GM19438 (cell line): ENCODE measurements around the gene JUNB.

ENCODE experiments used
- ATAC-seq: cut with Tn5 transposase; IDR thresholded peaks from one replicate; pipeline ENCODE4 v1.9.1; 2021; ENCODE audit warnings: low read depth; ENCODE audit not compliant: unreplicated experiment

JUNB gene

GRCh38 chr19:12840091-12841079, 49.1 kb downstream of the JUNB start:
- no peak for ATAC-seq

DNA sequence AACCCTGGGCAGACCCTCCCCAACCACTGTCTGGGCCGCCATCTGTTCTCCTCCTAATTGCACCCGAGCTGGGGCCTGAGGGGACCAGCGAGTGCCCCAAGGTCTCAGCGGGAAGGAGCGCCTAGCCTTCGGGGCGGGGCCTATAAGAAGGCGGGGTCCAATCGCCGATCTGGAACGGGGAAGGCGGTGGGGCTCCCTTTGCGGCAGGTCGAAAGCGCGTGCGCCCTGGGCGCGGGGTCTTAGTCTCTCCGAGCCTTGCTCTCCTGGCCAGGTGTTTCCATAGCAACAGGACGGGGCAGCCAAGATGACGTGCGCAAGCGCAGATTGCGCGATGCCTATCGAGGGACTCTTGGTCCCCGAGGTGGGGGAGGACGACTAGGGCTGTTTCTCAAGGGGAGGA, 49.8 kb downstream of the JUNB start:
- no peak for ATAC-seq

DNA sequence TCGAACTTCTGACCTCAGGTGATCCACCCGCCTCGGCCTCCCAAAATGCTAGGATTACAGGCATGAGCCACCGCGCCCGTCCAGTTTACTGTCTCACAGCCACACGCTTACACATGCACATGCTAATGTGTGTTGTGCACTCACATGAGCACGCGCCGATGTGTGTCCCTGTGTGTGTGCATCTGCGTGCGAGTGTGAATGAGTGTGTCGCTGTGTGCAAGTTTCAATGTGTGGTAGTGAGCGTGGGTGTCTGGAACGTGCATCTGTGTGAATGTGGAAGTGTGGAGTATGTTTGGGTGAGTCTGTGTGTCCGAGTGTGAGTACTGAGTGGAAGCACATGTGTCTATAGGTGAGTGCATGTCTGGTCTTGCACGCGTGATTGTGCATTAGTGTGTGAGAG, 51.2 kb downstream of the JUNB start:
- ATAC-seq, result no peak
